ENCODE results near the gene PTPRK.
A peak's percentile ranks its signal among the peaks of the same experiment; 100 is the strongest.

The PTPRK gene

DNA sequence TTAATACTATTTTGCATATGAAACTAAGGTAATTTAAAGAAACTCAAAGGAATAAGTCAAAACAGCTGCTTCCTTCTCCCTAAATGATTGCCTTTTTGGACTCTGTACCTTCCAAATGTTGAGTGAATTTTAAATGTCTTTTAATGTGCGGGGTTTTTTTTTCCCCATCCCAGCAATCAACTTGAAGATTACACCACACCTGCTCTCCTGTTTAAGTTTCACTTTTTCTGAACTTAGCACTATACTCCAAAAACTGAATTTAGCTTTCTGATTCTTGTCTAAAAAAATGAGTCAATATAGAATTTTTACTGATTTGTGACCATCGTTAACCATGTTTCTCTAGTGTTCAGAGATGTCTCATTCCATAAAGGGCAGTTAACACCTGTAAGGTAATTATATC lies 398.8 kb downstream of the PTPRK start:
- H3K9me3 Mint-ChIP-seq, result no peaks in the 10 kb centered on the region
- no peaks in the 10 kb centered on the region for H3K36me3 Mint-ChIP-seq
- DNase-seq (ENCODE audit: low spot score in 2 of 2) (no peak), ATAC-seq (no peak)
- peaks cover 6% of the 10 kb centered on the region for H3K4me1 Mint-ChIP-seq
- H3K27ac Mint-ChIP-seq, result no peak overlapping the region
- no peak overlapping the region for H3K4me3 Mint-ChIP-seq

DNA sequence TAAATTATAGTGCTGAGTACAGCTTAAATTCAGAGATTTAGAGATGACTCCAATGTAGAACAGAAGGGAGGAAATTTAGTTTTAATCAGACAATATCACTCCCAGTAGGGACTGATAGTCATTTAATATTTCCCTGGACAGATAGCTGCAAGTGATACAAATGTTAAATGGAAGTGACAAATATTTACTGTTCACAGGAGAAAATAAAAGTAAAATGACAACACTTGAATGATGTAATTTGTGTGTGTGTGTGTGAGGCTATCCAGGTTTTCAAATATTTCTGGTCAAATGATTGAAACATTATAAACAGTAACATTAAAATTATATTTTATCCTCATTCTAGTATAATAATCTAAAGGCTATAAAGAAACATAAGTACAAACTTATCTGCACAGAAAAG lies 399.2 kb downstream of the PTPRK start:
- Mint-ChIP-seq H3K4me3 (no peak overlapping the region), H3K36me3 (no peaks in the 10 kb centered on the region), H3K4me1 (peaks cover 6% of the 10 kb centered on the region), H3K9me3 (no peaks in the 10 kb centered on the region), H3K27ac (no peak overlapping the region)
- ATAC-seq (no peak), DNase-seq (ENCODE audit: low spot score in 2 of 2) (no peak)

DNA sequence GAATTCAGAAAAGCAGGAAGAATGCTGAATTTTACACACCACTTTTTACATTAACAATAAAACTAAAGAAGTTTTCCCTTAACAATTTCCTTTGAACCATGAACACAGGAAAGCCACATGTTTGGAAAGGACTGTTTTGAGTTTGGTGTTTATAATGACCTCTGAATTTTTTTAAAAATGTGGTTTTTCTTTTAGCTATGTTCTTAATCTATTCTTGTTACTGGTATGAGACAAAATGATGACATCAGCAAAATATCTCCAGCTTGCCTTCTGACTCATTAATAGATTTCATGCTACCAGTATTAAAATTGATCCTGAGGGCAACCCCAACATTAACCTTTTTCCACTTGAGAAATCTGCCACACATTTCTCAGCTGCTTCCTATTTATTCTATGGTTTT lies 402.0 kb downstream of the PTPRK start:
- Mint-ChIP-seq H3K4me1 (no peaks in the 10 kb centered on the region), H3K36me3 (no peaks in the 10 kb centered on the region), H3K9me3 (peaks cover 3% of the 10 kb centered on the region), H3K4me3 (no peak overlapping the region), H3K27ac (no peak overlapping the region)
- ATAC-seq (no peak), DNase-seq (ENCODE audit: low spot score in 2 of 2) (no peak)

DNA sequence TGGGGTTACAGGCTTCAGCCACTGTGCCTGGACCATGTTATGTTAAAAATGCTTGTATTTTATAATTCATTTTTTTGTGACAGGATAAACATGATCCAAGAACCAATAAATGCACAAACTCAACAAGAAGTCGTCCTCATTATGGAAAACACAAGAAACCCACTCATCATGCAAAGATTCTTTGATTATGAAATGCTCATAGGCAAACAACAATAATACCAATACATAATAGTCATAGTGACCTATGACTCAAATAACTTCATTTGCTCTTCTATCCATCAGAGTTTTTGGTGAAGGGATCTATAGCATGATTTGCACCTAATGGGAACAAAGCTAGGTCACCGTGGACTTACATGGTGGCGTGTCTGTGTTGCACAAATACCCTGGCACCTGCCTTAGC lies 402.5 kb downstream of the PTPRK start:
- peaks cover 3% of the 10 kb centered on the region for H3K9me3 Mint-ChIP-seq
- ATAC-seq, result peak; percentile 36
- H3K36me3 Mint-ChIP-seq, result no peaks in the 10 kb centered on the region
- peaks cover 3% of the 10 kb centered on the region for H3K4me1 Mint-ChIP-seq
- DNase-seq (ENCODE audit: low spot score in 2 of 2), result no peak
- H3K27ac Mint-ChIP-seq, result no peak overlapping the region
- no peak overlapping the region for H3K4me3 Mint-ChIP-seq

DNA sequence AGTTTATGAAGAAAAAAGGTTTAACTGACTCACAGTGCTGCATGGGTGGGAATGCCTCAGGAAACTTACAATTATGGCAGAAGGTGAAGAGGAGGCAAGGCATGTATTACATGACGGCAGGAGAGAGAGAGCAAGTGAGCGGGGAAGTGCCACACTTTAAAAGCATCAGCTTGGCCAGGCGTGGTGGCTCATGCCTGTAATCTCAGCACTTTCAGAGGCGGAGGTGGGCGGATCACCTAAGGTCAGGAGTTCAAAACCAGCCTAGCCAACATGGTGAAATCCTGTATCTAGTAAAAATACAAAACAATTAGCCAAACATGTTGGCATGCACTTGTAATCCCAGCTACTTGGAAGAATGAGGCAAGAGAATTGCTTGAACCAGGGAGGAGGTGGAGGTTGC lies 406.2 kb downstream of the PTPRK start:
- DNase-seq (ENCODE audit: low spot score in 2 of 2) (no peak), ATAC-seq (no peak)
- Mint-ChIP-seq H3K9me3 (peaks cover 3% of the 10 kb centered on the region), H3K27ac (no peak overlapping the region), H3K4me1 (peaks cover 16% of the 10 kb centered on the region), H3K4me3 (no peak overlapping the region), H3K36me3 (no peaks in the 10 kb centered on the region)

DNA sequence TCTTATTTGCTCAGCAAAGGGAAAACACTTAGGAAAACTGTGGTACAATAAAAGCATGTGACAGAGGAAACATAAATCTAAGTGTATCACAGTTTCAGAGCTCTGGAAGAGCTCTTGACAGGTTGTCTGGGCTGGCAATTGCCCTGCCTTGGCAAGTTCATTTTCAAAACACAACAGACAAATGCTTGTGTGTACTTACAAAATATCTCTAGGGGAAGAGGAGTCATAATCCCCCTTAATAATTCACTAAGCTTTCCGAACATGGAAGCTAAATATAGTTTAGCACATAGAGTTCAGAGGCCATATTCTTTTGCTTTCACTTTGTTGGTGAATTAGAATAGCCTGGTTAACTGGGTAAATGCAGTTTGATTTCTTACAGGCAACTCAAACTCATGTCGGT lies 407.9 kb downstream of the PTPRK start:
- Mint-ChIP-seq H3K36me3 (no peaks in the 10 kb centered on the region), H3K4me1 (peaks cover 16% of the 10 kb centered on the region), H3K9me3 (peaks cover 3% of the 10 kb centered on the region), H3K27ac (peak overlapping the region; percentile 26), H3K4me3 (peak overlapping the region; percentile 39)
- DNase-seq (ENCODE audit: low spot score in 2 of 2) (no peak), ATAC-seq (no peak)

DNA sequence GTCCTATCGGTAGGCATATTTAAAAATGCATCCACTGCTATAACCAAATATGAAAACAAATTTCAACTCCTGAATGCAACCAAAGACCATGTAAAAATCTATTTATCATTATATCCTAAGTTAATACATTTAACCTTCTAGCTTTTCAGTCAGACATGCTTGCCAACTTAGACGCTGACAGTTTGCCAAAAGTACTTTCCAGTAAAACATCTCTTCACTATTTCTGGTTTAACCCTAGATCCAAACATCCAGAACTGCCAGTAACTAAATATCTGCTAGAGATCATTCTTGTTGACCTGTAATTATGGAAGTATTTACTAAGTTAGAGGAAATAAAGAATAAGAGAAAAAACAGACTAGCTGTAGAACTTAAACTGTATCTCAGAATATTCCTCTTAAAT lies 409.3 kb downstream of the PTPRK start:
- no peak overlapping the region for H3K27ac Mint-ChIP-seq
- peaks cover 3% of the 10 kb centered on the region for H3K9me3 Mint-ChIP-seq
- DNase-seq (ENCODE audit: low spot score in 2 of 2) (no peak), ATAC-seq (no peak)
- H3K4me1 Mint-ChIP-seq, result peaks cover 16% of the 10 kb centered on the region
- no peak overlapping the region for H3K4me3 Mint-ChIP-seq
- no peaks in the 10 kb centered on the region for H3K36me3 Mint-ChIP-seq

DNA sequence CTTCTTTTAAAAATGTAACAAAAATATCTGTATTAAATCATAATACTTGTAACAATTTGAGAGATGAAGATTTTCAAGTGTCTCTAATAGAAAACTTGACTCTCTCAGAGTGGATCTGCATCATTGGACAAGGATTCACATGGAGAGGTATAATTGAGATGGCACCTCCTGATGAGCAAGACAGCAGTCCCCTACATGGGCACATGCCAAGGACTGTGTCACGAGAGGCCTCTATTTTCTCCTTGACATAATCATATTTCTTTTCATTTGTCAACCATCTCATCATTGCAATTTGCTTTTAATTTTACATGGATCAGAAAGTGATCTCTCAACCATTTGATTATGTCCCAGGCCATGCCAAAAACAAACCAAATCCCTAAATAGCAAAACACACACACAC lies 412.7 kb downstream of the PTPRK start:
- DNase-seq (ENCODE audit: low spot score in 2 of 2), result no peak

DNA sequence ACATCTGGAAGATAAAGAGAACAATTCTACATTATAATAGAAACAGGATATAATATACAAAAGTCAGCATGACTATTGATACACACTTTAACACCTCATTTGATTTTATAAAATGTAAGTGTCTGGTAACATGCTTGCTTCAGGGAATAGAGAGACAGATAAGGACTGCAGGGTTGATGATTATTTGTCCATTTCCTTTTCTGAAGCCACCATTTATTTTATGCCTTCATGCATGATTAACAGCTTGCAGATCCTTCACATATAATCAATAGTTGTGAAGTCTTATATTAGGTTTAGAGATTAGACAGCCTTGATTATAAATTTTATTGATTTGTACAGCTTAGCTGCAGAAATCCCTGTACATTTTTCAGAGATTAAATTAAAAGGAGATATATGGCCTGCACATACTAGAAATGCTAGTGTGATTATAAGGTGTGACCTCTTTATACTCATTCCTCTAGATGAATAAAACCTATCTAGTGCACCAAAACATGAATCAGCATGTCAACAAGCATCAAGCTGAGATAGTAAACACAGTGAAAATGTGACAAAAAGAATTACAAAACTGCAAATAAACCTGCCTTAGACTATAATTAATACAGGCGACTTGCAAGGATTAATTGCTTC lies 420.7 kb downstream of the PTPRK start:
- no peak overlapping the region for H3K27ac Mint-ChIP-seq
- no peak overlapping the region for H3K4me3 Mint-ChIP-seq
- ATAC-seq (no peak), DNase-seq (ENCODE audit: low spot score in 2 of 2) (no peak)
- no peaks in the 10 kb centered on the region for H3K9me3 Mint-ChIP-seq
- H3K4me1 Mint-ChIP-seq, result peaks cover 2% of the 10 kb centered on the region
- no peaks in the 10 kb centered on the region for H3K36me3 Mint-ChIP-seq

More for the DNA sequence above, 412.7 kb downstream of the PTPRK start:
- H3K9me3 Mint-ChIP-seq, result no peaks in the 10 kb centered on the region
- no peak overlapping the region for H3K4me3 Mint-ChIP-seq
- ATAC-seq, result no peak
- H3K27ac Mint-ChIP-seq, result no peak overlapping the region
- no peaks in the 10 kb centered on the region for H3K36me3 Mint-ChIP-seq
- H3K4me1 Mint-ChIP-seq, result peaks cover 11% of the 10 kb centered on the region

DNA sequence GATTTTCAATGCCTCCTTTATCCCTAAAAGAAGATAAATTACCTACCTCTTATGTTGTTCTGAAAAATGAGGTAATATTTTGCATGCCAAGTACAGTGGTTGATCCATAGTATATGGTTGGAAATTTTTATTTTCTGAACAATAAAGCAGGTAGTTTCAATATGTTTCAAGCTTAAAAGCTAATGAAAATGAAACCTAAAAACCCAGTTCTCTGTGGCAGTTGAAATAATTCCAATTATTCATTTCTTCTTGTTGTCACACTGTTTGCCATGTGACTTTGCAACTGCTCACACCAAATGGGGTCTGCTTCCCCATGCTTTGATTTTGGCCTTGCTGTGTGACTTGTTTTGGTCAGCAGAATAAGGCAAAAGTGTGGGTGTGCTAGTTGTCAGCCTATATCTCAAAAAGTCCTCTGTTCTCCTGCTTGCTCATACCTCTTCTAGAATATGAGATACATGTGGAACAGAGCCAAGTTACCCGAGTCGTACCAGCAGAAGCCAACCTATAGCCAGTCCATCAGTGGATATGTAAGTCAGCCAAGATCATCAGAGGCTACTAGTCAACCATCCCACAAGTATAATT lies 422.3 kb downstream of the PTPRK start:
- Mint-ChIP-seq H3K4me1 (peaks cover 6% of the 10 kb centered on the region), H3K27ac (no peak overlapping the region), H3K36me3 (no peaks in the 10 kb centered on the region), H3K4me3 (no peak overlapping the region), H3K9me3 (no peaks in the 10 kb centered on the region)
- no peak for DNase-seq (ENCODE audit: low spot score in 2 of 2)
- peak; percentile 61 for ATAC-seq

DNA sequence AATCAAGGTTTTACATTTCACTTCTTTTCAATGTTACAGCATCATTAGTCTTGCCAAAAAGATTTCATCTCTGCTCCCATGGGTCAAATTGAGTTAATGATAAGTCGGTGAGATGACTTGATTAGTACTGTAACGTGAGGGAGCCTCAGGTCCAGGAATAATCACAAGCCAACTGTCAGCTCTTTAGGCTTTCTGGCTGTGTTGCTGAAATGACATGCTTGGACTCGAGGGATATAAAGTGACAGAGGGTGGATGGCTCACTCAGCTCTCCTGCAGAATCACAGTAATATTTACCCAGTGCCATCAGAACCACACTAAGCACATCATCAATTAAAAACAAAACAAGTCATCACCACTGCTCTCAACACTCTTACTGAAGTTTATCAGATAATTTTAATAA lies 423.4 kb downstream of the PTPRK start:
- no peaks in the 10 kb centered on the region for H3K36me3 Mint-ChIP-seq
- no peak overlapping the region for H3K4me3 Mint-ChIP-seq
- H3K9me3 Mint-ChIP-seq, result no peaks in the 10 kb centered on the region

DNA sequence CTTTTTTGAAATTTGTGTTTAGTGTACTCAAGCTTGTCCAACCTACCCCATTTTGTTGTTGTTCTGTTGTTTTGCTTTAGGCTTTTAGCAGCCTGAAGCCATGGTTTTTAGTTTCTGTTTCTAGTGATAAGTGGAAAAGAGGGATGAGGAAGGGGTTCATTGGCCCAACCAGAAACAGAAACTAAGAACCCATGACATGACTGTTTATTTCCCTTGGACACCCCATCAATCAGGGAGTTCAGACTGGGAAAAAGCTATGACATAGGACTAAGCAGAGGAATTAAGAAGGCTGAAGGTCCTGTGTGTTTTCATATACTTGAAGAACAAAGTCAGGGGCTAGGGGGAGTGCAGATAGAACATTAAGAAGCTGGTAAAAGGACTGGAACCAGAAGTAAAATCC lies 425.0 kb downstream of the PTPRK start:
- Mint-ChIP-seq H3K4me3 (no peak overlapping the region), H3K9me3 (no peaks in the 10 kb centered on the region), H3K4me1 (peaks cover 6% of the 10 kb centered on the region), H3K36me3 (no peaks in the 10 kb centered on the region), H3K27ac (no peak overlapping the region)
- no peak for ATAC-seq
- no peak for DNase-seq (ENCODE audit: low spot score in 2 of 2)

More for the DNA sequence above, 423.4 kb downstream of the PTPRK start:
- no peak for DNase-seq (ENCODE audit: low spot score in 2 of 2)
- ATAC-seq, result no peak
- H3K27ac Mint-ChIP-seq, result no peak overlapping the region
- H3K4me1 Mint-ChIP-seq, result peaks cover 6% of the 10 kb centered on the region

DNA sequence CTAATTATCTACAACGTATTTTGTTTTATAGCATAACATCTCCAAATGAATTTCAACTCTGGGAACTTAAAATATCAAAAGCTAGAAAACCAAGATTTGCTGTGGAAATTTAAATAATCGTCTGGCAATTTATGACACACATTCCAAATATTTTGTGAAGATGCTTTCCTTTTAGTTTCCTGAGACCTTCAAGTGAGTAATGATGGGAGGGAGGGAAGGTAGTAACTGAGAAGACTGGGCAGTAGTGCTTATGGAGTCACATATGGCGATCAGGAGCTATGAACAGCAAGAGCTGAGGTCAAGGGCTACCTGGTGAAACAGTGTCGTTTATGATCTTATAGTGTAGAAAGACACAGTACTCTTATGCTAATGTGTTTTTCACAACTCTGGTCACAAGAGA lies 441.4 kb downstream of the PTPRK start:
- Mint-ChIP-seq H3K36me3 (no peaks in the 10 kb centered on the region), H3K4me3 (no peak overlapping the region), H3K4me1 (no peaks in the 10 kb centered on the region)

DNA sequence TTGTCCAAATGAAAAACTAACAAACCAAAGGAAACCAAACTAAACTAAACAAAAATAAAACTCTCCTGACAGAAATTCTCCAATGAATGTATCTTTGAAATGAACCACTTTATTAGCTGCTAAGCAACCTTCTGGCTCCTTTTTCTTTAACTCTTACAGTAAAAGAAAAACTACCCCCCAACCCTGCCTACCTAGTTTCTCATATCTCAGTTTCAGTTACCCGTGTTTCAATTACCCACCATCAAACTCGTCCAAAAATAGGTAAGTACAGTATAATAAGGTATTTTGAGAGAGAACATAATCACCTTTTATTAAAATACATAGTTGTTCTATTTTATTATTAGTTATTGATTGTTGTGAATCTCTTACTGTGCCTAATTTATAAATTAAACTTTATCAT lies 442.1 kb downstream of the PTPRK start:
- H3K4me3 Mint-ChIP-seq, result no peak overlapping the region
- no peaks in the 10 kb centered on the region for H3K36me3 Mint-ChIP-seq
- no peak overlapping the region for H3K27ac Mint-ChIP-seq

More for the DNA sequence above, 441.4 kb downstream of the PTPRK start:
- H3K27ac Mint-ChIP-seq, result no peak overlapping the region
- ATAC-seq (no peak), DNase-seq (ENCODE audit: low spot score in 2 of 2) (no peak)
- H3K9me3 Mint-ChIP-seq, result no peaks in the 10 kb centered on the region

DNA sequence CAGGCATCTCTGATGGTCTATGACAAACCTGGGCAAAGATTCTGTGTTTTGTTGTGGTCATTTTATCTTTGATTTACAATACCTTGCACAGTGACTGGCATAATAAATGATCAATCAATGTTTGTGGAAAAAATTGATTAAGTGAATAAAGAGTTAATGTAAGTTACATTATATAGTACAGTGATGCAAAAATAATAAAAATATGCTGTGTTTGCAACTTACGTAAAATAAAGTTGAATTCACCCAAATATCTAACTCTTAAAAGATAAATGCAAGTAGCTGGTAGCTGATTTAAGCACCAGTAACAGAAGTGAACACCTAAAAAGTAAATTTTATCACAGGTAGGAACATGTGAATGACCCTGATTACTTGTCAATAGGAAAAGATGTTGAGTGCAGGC lies 443.6 kb downstream of the PTPRK start:
- DNase-seq (ENCODE audit: low spot score in 2 of 2), result no peak
- H3K4me1 Mint-ChIP-seq, result no peaks in the 10 kb centered on the region
- no peaks in the 10 kb centered on the region for H3K9me3 Mint-ChIP-seq
- no peak overlapping the region for H3K4me3 Mint-ChIP-seq
- H3K27ac Mint-ChIP-seq, result no peak overlapping the region
- H3K36me3 Mint-ChIP-seq, result no peaks in the 10 kb centered on the region
- ATAC-seq, result no peak

More for the DNA sequence above, 442.1 kb downstream of the PTPRK start:
- Mint-ChIP-seq H3K9me3 (no peaks in the 10 kb centered on the region), H3K4me1 (no peaks in the 10 kb centered on the region)
- ATAC-seq, result no peak
- no peak for DNase-seq (ENCODE audit: low spot score in 2 of 2)

DNA sequence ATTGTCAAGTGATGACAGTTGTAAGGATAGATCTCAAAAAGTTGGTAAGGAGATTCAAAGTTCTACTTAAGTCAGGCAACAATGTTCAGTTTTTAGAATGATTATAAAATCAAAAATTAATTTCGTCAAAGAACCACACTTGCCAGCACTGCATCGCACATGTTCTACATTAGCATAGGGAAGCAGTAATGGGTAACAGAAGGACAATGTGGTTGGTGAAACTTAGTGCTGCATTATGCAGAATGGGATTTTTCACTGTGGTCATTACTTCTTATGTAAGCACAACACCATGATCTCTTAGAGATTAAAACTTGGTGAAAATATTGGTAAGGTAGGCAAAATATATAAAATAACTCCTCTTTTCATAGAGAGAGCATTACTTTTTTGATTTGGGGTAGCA lies 445.8 kb downstream of the PTPRK start:
- H3K27ac Mint-ChIP-seq, result no peak overlapping the region
- DNase-seq (ENCODE audit: low spot score in 2 of 2), result no peak
- no peaks in the 10 kb centered on the region for H3K4me1 Mint-ChIP-seq

More for the DNA sequence above, 445.8 kb downstream of the PTPRK start:
- H3K4me3 Mint-ChIP-seq, result no peak overlapping the region
- H3K36me3 Mint-ChIP-seq, result no peaks in the 10 kb centered on the region
- H3K9me3 Mint-ChIP-seq, result no peaks in the 10 kb centered on the region
- ATAC-seq, result no peak
